Ishikawa (cell line): ENCODE data around the gene RRH.

Experiments
- TAF1 ChIP-seq: IDR thresholded peaks from 2 replicates; pipeline ENCODE4 v1.6.1; 2012; ENCODE audit warnings: low read depth, mild to moderate bottlenecking

Gene RRH

GRCh38 chr4:109890076-109890475, 62.3 kb downstream of the RRH start:
- TF ChIP-seq TAF1 = no peak
